ENCODE results near the gene CDH15.
"Not testable (repeated sequence)": the region's sequence is repeated elsewhere in the genome, so short reads cannot be mapped to it uniquely, and the experiment has no call there.

CDH15 gene

DNA sequence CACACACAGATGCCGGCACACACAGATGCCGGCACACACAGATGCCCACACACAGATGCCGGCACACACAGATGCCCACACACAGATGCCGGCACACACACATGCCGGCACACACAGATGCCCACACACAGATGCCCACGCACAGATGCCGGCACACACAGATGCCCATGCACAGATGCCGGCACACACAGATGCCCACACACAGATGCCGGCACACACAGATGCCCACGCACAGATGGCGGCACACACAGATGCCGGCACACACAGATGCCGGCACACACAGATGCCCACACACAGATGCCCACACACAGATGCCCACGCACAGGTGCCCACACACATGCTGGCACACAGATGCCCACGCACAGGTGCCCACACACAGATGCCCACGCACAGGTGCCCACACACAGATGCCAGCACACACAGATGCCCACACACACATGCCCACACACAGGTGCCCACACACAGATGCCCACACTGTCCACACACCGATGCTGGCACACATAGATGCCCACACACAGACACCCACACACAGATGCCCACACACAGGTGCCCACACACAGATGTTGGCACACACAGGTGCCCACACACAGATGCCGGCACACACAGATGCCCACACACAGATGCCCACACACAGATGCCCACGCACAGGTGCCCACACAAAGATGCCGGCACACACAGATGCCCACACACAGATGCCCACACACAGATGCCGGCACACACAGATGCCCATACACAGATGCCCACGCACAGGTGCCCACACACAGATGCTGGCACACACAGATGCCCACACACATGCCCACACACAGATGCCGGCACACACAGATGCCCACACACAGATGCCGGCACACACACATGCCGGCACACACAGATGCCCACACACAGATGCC is 17.2 kb downstream of the CDH15 start:
- DNase-seq, result not testable (repeated sequence)

DNA sequence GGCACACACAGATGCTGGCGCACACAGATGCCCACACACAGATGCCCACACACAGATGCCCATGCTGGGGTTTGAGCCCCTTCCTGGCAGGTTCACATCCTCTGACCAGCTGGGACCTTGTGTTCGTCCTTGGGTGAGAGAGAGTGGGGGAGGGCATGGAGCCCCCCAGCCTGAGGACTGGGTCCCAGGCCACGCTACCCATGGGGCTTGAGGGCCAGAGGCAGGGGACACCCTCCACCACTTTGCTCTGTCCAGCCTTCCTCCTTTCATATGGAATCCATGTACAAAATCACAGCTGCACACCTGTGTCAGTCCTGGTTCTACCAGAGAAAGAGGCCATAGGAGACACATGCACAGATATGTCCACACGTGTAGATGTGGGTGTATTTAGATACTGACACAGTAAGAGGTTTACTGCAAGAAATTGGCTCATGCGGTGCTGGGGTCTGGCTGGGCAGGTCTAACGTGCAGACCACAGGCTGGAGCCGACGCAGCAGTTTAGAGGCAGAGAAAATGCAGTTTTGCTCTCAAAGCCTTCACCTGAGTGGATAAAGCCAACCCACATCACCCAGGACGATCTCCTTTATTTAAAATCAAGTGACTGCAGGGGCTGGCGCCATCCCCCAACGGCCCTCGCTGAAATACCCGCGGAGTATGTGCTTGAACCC is 17.9 kb downstream of the CDH15 start:
- no peak for DNase-seq

DNA sequence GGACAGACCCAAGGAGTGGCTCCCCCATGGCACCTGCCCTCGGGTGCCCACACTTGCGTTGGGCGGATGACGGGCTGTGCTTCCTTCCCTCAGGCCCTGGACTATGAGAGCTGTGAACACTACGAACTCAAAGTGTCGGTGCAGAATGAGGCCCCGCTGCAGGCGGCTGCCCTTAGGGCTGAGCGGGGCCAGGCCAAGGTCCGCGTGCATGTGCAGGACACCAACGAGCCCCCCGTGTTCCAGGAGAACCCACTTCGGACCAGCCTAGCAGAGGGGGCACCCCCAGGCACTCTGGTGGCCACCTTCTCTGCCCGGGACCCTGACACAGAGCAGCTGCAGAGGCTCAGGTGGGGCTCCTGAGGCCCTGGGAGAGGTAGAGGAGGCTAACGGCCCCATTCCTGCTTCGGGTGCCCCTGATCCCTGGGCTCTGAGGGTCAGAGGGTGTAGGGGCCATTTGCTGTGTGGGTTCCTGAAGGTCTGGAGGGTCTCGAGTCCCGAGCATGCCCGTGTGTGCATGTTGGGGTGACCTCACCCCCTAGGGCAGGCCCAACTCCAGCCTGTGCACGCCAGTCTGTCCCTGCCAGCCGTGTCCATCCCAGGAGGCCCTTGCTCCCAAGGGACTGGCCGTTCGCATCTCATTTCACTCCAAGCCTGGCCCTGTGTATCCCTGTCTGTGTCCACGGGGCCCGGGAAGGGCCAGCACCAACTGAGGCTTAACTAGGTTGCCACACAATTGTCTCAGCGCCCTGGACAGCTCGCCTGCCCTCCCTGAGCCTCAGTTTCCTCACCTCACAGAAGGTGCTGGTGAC is 18.8 kb downstream of the CDH15 start:
- no peak for DNase-seq

DNA sequence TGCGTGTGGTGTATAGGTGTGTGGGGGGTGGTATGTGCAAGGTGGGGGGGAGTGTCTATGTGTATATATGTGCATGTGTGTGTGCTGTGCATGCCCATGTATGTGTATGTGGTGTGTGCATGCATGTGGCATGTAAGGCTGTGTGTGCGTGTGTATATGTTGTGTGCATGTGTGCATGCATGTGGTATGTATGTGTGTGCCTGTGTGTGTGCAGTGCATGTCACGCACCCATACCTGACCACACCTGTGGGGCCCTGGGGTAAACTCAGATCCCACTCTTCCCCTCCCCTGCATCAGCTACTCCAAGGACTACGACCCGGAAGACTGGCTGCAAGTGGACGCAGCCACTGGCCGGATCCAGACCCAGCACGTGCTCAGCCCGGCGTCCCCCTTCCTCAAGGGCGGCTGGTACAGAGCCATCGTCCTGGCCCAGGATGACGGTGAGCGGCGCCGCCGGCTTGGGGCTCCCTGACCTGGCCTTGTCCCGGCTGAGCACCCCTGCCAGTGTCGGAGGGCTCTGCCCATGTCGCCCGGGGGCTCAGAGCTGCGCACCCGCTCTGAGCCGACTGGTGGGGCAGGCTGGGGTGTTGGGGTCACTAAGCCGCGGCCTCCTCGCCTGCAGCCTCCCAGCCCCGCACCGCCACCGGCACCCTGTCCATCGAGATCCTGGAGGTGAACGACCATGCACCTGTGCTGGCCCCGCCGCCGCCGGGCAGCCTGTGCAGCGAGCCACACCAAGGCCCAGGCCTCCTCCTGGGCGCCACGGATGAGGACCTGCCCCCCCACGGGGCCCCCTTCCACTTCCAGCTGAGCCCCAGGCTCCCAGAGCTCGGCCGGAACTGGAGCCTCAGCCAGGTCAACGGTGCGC is 19.7 kb downstream of the CDH15 start:
- DNase-seq, result no peak

DNA sequence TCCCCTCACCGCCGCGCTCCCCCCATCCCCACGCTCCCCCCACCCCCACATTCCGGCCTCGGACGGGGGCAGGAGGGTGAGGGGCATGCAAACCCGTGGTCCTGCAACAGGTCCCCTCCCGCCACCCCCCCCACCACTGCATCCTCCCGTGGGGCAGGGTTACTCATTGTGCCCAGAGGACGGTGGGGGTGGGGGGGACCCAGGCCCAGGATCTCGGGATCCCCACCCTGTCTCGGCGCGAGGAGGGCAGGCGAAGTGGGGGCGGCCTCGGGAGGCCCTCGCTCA is 20.3 kb downstream of the CDH15 start:
- no peak for DNase-seq

DNA sequence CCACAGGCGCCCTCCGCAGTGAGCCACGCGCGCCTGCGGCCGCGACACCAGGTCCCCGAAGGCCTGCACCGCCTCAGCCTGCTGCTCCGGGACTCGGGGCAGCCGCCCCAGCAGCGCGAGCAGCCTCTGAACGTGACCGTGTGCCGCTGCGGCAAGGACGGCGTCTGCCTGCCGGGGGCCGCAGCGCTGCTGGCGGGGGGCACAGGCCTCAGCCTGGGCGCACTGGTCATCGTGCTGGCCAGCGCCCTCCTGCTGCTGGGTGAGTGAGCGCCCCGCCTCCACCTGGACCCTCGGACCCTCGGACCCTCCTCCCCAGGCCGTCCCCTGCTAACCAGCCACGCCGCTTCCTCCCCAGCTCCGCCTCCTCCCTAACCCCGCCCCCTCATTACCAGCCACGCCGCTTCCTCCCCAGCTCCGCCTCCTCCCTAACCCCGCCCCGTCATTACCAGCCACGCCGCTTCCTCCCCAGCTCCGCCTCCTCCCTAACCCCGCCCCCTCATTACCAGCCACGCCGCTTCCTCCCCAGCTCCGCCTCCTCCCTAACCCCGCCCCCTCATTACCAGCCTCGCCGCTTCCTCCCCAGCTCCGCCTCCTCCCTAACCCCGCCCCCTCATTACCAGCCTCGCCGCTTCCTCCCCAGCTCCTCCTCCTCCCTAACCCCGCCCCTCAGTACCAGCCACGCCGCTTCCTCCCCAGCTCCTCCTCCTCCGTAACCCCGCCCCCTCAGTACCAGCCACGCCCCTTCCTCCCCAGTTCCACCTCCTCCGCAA is 20.8 kb downstream of the CDH15 start:
- DNase-seq, result peak; percentile 85

DNA sequence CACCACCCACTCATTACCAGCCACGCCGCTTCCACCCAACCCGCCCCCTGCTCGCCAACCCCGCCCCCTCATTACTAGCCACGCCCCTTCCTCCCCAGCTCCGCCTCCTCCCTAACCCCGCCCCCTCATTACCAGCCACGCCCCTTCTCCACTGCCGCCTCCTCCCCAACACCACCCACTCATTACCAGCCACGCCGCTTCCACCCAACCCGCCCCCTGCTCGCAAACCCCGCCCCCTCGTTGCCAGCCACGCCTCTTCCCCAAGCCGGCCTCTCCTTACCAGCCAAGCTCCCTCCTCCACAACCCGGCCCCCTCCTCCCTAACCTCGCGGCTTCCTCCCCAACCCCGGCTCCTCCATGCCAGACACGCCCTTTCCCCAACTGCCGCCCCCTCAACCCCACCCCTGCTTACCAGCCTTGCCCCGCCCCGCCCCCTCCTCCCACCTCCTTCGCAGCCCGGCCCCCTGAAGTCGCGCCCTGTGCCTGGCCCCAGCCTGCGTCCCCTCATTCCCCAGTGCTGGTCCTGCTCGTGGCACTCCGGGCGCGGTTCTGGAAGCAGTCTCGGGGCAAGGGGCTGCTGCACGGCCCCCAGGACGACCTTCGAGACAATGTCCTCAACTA is 21.5 kb downstream of the CDH15 start:
- peak; percentile 58 for DNase-seq

DNA sequence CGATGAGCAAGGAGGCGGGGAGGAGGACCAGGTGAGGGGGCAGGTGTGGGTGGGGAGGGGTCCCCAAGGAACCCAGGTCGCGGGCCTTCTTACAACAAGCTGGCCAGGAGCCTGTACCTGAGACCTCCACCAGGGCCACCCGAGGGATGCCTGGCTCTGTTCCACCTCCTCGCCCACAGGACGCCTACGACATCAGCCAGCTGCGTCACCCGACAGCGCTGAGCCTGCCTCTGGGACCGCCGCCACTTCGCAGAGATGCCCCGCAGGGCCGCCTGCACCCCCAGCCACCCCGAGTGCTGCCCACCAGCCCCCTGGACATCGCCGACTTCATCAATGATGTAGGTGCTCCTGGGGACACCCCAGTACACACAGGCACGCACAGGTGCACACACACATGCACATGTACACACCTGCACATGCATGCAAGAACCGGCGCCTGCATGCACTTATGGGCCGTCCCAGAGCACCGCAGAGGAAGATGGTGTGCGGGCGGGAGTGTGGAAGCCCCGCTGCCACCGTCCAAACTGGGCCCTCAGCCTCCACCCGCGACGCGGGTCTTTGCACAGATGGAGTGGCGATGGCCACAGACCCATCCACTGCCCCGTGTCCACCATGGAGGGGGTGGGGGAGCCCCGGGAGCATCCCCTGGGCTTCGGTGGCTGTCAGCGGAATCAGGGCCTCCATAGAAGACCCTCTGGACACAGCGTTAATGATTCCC is 22.2 kb downstream of the CDH15 start:
- DNase-seq, result no peak

DNA sequence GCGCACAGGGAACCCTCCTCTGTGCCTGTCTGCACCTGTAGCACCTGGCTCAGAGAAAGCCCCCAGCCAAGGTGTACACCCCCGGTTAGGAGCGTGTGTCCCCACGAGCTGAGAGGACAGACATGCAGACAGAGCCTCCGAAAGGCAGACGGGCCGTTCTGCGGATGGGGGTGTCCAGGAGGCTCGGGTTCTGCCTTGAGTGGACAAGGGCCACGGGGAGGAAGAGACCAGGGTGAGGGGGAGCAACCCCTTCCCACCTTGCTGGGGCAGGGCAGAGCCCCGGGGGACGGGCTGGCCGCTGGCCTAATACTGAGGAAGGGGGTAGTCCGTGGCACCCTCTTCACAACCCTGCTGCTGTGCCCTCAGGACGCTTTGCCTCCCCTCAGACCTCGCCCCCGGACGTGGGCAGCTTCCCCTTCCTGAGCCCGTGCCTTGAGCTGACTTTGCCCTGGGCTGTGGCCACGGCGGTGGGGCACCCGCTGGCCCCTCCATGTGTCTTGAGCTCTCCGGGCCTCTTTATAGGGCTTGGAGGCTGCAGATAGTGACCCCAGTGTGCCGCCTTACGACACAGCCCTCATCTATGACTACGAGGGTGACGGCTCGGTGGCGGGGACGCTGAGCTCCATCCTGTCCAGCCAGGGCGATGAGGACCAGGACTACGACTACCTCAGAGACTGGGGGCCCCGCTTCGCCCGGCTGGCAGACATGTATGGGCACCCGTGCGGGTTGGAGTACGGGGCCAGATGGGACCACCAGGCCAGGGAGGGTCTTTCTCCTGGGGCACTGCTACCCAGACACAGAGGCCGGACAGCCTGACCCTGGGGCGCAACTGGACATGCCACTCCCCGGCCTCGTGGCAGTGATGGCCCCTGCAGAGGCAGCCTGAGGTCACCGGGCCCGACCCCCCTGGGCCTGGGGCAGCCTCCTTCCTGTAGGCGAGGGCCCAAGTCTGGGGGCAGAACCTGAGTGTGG is 23.1 kb downstream of the CDH15 start:
- DNase-seq, result no peak

DNA sequence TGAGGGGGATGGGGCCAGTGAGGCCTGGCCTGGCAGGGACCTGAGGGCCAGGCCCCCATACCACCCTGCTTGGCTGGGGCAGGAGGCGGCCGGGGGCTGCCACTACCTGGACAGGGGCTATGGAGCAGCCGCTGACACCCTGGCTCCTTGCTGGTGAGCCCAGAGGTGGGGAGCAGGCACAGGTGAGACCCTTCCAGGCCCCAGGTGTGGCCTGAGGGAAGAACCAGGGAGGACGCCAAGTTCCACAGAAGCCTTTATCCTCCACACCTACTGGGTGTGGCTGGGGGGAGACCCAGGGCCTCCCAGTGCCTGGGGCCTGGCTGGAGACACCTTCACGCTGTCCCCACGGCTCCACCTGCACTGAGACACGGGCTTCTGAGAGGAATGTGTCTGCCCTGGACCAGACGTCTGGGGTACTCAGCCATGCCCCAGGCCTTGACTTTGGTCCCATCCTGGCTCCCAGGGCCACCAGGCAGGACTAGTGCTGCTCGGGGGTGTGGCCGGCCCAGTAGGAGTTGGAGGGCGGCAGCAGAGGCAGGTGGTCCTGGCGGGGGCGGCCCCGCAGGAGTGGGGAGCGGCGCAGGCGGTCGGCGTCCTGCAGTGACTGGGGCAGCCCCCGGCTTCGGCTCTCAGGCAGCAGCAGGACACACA is 24.1 kb downstream of the CDH15 start:
- no peak for DNase-seq

DNA sequence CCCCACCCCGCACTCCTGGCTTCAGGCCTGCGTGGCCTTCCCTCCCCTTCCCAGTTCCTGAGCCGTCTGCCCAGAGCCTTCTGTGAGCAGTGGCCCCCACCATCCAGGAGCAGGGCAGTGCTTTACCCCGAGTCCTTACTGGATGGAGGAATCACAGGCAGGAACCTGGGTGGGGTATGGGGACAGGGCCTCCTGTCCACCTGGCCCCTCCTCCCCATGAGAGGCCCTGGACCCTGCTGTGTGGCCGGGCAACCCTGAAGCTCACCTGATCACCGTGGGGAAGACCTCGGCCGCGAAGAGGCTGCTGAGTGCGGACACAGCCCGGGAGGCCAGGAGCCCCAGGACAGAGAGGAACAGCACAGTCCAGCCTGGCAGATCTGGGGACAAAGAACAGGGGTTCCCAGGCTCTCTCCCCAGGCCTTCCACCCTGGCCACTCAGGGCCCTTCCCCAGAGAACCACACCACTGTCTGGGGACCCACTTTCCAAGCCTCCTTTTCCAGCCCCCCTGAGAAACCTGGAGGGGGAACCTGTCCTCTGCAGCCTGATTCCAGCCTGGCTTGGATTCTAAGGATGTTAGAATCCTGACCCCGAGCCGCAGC is 25.6 kb downstream of the CDH15 start:
- no peak for DNase-seq

DNA sequence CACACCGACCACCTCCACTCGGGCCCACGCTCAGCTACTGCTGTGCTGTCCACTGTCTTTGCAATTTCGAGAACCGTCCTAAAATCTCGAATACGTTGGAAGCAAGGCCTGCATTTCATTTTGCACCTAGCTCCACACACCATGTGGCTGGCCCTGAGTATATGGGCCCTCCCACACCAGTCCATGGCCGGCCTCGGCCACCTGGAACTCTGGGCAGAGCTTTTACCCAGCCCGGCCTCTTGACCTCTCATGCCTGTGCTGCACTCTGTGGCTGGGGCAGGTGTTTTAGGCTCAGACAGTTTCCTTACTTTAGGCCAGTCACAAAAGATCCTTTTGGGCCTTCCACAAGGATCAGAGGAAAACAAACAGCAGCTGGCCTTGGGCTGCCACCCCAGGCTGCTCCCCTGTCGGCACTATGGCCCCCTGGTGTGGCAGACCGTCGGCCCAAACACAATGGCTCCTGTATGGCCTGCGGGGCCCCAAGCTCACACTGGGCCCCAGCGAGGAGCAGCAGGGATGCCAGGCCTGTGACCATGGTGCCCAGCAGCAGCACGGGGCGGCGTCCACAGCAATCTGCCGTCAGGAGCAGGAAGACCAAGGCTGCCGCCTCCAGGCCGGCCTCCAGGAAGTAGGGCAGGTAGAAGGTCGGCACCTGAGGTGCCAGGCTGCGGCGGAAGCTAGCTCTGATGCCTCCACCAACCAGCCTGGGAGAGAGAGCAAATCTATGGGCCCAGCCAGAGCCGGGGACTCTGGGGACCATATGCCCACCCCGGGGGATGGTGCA is 26.3 kb downstream of the CDH15 start:
- DNase-seq, result no peak

DNA sequence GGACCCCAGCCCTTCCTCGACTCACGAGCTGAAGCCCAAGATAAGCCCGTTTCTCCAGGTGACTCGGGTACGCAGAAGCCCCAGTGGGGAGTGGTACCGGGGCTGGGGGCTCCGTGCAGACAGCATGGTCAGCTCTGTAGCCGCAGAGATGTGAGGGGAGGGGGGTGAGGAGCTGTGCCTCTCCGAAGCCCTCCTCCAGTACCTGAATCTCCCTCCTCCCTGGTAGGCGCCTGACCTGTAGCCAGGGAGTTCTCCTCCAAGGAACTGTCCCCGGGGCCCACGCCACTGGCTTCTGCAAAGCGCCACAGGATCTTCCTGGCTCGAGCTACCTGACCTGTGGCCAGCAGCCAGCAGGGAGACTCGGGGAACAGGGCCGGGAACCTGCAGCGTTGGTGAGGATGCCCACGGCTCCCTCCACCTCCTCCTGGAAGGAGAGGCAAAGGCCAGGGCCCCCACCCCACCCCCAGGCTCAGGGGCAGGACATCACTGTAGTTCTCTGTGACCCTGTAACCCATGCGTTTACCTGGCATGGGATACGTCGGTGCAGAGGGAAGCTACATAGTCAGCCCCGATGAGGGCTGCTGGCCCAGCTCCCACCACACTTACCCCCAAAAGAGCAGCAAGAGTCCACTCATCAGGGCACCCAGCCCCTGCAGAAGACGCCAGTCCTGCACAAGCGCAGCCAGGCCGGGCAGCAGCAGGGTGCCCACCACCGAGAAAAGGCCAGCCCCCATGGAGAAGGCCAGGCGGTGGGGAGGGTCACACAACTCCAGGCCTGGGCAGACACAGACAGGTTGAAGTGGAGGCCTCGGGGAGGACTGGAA is 27.1 kb downstream of the CDH15 start:
- no peak for DNase-seq

DNA sequence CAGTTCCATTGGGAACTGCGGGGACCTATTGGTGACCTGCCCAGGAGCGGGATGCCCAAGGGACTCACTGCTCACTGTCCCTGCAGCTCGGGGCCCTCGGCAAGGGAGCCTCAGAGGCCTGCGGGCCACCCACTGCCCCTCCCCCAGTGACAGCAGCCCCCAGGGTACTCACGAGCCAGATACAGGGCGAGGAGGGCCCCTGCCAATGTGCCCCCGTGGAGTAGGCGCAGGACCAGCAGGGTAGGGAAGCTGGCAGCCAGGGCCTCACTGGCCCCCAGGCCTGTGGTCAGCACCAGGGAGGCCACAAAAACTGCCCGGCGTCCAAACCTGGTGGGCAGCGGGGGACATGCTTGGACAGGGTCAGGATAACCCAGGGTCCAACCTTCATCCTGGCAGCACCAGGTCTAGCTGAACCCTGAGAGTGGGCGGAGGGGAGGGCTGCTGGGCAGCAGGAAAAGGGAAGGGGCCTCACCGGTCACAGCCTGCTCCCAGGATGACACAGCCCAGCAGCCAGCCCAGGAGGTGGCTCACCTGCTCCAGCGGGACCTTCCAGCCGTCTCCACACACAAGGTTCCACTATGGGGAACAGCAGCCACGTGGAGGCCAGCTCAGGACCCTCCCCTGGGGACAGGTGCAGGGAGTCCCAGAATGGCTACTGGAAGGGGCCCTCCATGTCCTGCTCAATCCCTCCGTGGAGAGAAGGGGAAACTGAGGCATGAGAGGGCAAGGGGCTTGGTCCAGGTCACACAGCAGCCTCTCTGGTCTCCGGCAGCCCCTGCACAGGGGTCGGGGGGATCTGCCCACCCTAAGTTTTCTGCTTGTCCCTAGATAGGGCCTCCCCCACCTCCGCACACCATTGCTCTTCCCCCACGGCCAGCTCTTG is 27.9 kb downstream of the CDH15 start:
- DNase-seq, result no peak

DNA sequence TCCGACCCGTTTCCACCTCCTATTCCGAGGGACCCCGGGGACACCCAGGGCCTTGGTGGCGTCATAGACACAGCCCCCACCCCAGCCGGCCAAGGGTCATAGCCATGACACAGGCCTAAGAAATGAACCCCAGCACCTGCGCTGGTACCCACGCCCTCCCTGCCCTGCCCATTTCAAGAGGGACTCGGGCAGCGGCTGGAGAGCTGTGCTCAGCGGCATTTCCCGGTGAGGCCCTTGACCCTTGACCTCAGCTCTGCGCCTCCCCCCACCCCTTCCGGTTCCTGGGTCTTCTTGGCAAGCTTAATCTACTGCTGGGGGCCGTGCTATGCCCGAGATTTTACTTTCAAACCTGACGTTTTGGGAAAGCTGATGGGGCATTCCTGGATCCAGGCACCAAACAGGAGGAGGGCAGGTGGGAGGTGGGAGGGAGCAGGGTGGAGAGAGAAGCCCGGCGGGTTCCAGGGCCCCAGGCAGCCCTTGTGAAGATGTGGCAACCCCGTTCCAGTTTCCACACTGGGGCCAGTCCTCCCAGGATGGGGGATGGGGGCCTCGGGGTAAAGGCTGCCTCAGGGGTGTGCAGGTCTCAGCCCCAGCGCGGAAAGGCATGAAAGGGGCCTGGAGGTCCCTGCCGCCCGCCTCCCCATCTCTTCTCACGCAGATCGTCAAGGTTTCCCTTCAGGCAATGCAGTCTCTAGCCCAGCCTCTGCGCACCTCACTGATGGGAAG is 28.7 kb downstream of the CDH15 start, which contains the start of gene SLC22A31:
Gene SLC22A31 (minus strand): TSS at position 414 of the 726 bp plus-strand sequence. CDS start 36 bp downstream, at position 378.
- peak; percentile 60 for DNase-seq

Measured in RPMI8226 (cell line).